HCT116 (cell line): Measurements from ENCODE around the gene TMEM141. TPM values are rescaled to one million over a fixed set of nuclear protein-coding genes. Genes with fewer than 3 reads are reported as not detected.

ENCODE experiments used
- ATAC-seq: fragments of 200-7000 bp; cut with Tn5 transposase; 2 replicates; pipeline ENCODE4 v1.9.1; 2020; ENCODE audit warnings: mild to moderate bottlenecking, moderate library complexity
- BruUV-seq: library from RNA; stranded (reverse); fragments of 400-500 nt; replicated peaks from 2 replicates; lab custom pipeline; 2021; lab: Mats Ljungman, UMichigan
- CTCF ChIA-PET: fragments of 300-600 bp; sonication (Branson Sonifier 250); formaldehyde crosslinking; loops from one replicate; lab custom pipeline; 2021; ENCODE audit warnings: antibody characterized with exemption; lab: Charles Lee
- POLR2A ChIA-PET: fragments of 300-600, 350-600 bp; sonication (Branson Sonifier 250); formaldehyde crosslinking; loops from one replicate; lab custom pipeline; 2021; ENCODE audit warnings: antibody characterized with exemption; lab: Charles Lee
- RAD21 ChIA-PET, 2 experiments: fragments of 300-600 bp; sonication (Branson Sonifier 250); formaldehyde crosslinking; loops; one replicate each; lab custom pipeline; 2023; ENCODE audit warnings: low total read pairs in 2 of 2; ENCODE audit not compliant: uncharacterized antibody in 2 of 2, unreplicated experiment in 2 of 2, low non-redundant PET in 1 of 2; lab: Charles Lee
- DNase-seq: peaks from one replicate; pipeline ENCODE4 v3.0.0-alpha.2; 2010; ENCODE audit warnings: low read depth, low spot score
- H2AFZ ChIP-seq: fragments of 200-600 bp; shearing (Covaris generic), sonication (generic); 2 replicates; pipeline ENCODE4 v1.6.1; 2017; ENCODE audit warnings: low read depth, mixed run types, mixed read lengths, antibody characterized with exemption, low read length; ENCODE audit not compliant: poor library complexity, severe bottlenecking
- H3K27ac ChIP-seq: 2 replicates; pipeline ENCODE4 v1.5.1; 2012; ENCODE audit warnings: low read depth, low read length
- H3K27me3 ChIP-seq: fragments of 200-600 bp; sonication (generic); 2 replicates; pipeline ENCODE4 v1.6.1; 2016; ENCODE audit warnings: mixed run types, low read length, mixed read lengths; ENCODE audit not compliant: insufficient read depth
- H3K36me3 ChIP-seq, 2 experiments: fragments of 200-500 bp in 1 of 2; fragments of 200-600 bp in 1 of 2; sonication (Bioruptor generic) in 1 of 2; sonication (generic) in 1 of 2; 2 replicates each; pipeline versions ENCODE4 v1.5.1 to v1.6.1; 2014 to 2016; ENCODE audit warnings: low read length in 2 of 2, inconsistent platforms in 1 of 2, mixed read lengths in 1 of 2, mixed run types in 1 of 2; ENCODE audit not compliant: insufficient read depth in 2 of 2, control insufficient read depth in 1 of 2
- H3K4me1 ChIP-seq, 2 experiments: fragments of 200-600 bp in 1 of 2; sonication (generic) in 1 of 2; 2 replicates each; pipeline versions ENCODE4 v1.5.1 to v1.6.1; 2012 to 2017; ENCODE audit warnings: low read length in 2 of 2, inconsistent platforms in 1 of 2, mild to moderate bottlenecking in 1 of 2, mixed read lengths in 1 of 2, mixed run types in 1 of 2, moderate library complexity in 1 of 2; ENCODE audit not compliant: insufficient read depth in 2 of 2, control insufficient read depth in 1 of 2
- H3K4me2 ChIP-seq: fragments of 200-600 bp; sonication (generic); 2 replicates; pipeline ENCODE4 v1.6.1; 2017; ENCODE audit warnings: mixed run types, low read length, mixed read lengths
- H3K4me3 ChIP-seq, 2 experiments: fragments of 200-600 bp in 1 of 2; sonication (generic) in 1 of 2; replicated peaks in 1 of 2; 2 replicates each; pipeline ENCODE4 v1.5.1; 2011 to 2016; ENCODE audit warnings: low read length in 2 of 2, control low read depth in 1 of 2, low read depth in 1 of 2, mild to moderate bottlenecking in 1 of 2, mixed read lengths in 1 of 2, mixed run types in 1 of 2
- H3K79me2 ChIP-seq: fragments of 200-600 bp; sonication (generic); 2 replicates; pipeline ENCODE4 v1.6.1; 2017; ENCODE audit warnings: mild to moderate bottlenecking, mixed run types, low read length, moderate library complexity, mixed read lengths; ENCODE audit not compliant: insufficient read depth
- H3K9ac ChIP-seq: fragments of 200-600 bp; sonication (generic); 2 replicates; pipeline ENCODE4 v1.6.1; 2016; ENCODE audit warnings: low read length, mixed read lengths
- H3K9me2 ChIP-seq: fragments of 200-600 bp; sonication (generic), shearing (Covaris generic); 2 replicates; pipeline ENCODE4 v1.6.1; 2017; ENCODE audit warnings: mixed run types, mild to moderate bottlenecking, moderate library complexity; ENCODE audit not compliant: insufficient read depth
- H3K9me3 ChIP-seq, 2 experiments: fragments of 200-500 bp in 1 of 2; fragments of 200-600 bp in 1 of 2; sonication (Bioruptor generic) in 1 of 2; sonication (generic) in 1 of 2; 2 replicates each; pipeline ENCODE4 v1.6.1; 2014 to 2017; ENCODE audit warnings: low read length in 2 of 2, mixed read lengths in 2 of 2, inconsistent platforms in 1 of 2, low read depth in 1 of 2, mild to moderate bottlenecking in 1 of 2, mixed run types in 1 of 2, moderate library complexity in 1 of 2; ENCODE audit not compliant: control insufficient read depth in 1 of 2, insufficient read depth in 1 of 2
- H4K20me1 ChIP-seq: fragments of 200-600 bp; sonication (generic), shearing (Covaris generic); 2 replicates; pipeline ENCODE4 v1.6.1; 2017; ENCODE audit warnings: mixed run types, mild to moderate bottlenecking, moderate library complexity; ENCODE audit not compliant: insufficient read depth
- CEBPB ChIP-seq: IDR thresholded peaks from 2 replicates; pipeline ENCODE4 v1.6.1; 2012; ENCODE audit warnings: low read depth
- ZFX ChIP-seq: fragments of 450-650 bp; IDR thresholded peaks from 2 replicates; pipeline ENCODE4 v1.6.1; 2017
- intact Hi-C: fragments of 100-400 bp; cut with micrococcal nuclease; formaldehyde crosslinking; loops from 2 replicates; pipeline ENCODE4 v1.10.0; 2022
- total RNA-seq: library from RNA; stranded (reverse); gene quantifications from one replicate; pipeline ENCODE4 v1.2.1, GENCODE V29; 2021; ENCODE audit not compliant: unreplicated experiment
- TF ChIP-seq, protein P1 (sequence below): IDR thresholded peaks from 2 replicates; pipeline ENCODE4 v1.6.1; 2012; ENCODE audit warnings: low read depth

TMEM141 gene
- total RNA-seq, 1 experiment from 2014 or later = 73.6 TPM

- no peak overlapping the region for H3K9ac ChIP-seq
Observed at GRCh38 chr9:136823136-136824046, 32.2 kb downstream of the TMEM141 start.

More at GRCh38 chr9:136823136-136824046, 32.2 kb downstream of the TMEM141 start:
- Histone ChIP-seq H2AFZ (no peak overlapping the region), H3K4me1 (no peaks in the 10 kb centered on the region), H3K27me3 (no peaks in the 10 kb centered on the region), H3K9me2 (no peaks in the 10 kb centered on the region), H3K79me2 (peaks cover 4% of the 10 kb centered on the region; the same call in 1 of the 2 replicates), H3K9me3 (no peaks in the 10 kb centered on the region), H4K20me1 (no peaks in the 10 kb centered on the region), H3K4me3 (no peak overlapping the region), H3K36me3 (peaks cover 0 to 8% of the 10 kb centered on the region in 2 experiments; a peak in 3 of 4 replicates), H3K4me2 (no peak overlapping the region), H3K27ac (no peak overlapping the region)
- CTCF ChIA-PET = no interaction called here
- ATAC-seq (no peak), DNase-seq (no peak)
- POLR2A ChIA-PET = no interaction called here
- TF ChIP-seq, protein P1, sequence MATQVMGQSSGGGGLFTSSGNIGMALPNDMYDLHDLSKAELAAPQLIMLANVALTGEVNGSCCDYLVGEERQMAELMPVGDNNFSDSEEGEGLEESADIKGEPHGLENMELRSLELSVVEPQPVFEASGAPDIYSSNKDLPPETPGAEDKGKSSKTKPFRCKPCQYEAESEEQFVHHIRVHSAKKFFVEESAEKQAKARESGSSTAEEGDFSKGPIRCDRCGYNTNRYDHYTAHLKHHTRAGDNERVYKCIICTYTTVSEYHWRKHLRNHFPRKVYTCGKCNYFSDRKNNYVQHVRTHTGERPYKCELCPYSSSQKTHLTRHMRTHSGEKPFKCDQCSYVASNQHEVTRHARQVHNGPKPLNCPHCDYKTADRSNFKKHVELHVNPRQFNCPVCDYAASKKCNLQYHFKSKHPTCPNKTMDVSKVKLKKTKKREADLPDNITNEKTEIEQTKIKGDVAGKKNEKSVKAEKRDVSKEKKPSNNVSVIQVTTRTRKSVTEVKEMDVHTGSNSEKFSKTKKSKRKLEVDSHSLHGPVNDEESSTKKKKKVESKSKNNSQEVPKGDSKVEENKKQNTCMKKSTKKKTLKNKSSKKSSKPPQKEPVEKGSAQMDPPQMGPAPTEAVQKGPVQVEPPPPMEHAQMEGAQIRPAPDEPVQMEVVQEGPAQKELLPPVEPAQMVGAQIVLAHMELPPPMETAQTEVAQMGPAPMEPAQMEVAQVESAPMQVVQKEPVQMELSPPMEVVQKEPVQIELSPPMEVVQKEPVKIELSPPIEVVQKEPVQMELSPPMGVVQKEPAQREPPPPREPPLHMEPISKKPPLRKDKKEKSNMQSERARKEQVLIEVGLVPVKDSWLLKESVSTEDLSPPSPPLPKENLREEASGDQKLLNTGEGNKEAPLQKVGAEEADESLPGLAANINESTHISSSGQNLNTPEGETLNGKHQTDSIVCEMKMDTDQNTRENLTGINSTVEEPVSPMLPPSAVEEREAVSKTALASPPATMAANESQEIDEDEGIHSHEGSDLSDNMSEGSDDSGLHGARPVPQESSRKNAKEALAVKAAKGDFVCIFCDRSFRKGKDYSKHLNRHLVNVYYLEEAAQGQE = no peak
- TF ChIP-seq CEBPB (no peak), ZFX (no peak)
- intact Hi-C loops = no loop called here
- no TSS peak for BruUV-seq
- RAD21 ChIA-PET = no interaction called here
